ENCODE results near the gene GRK1.

The GRK1 gene

GRCh38 chr13:113628291-113629270, 38.4 kb upstream of the GRK1 start:
- no peak for DNase-seq (ENCODE audit: low read depth, low spot score)
- H3K4me3 ChIP-seq (ENCODE audit: insufficient read length, low read depth): no peak overlapping the region
- no peaks in the 10 kb centered on the region for H3K4me1 ChIP-seq (ENCODE audit: insufficient read depth, insufficient read length)
- H3K9ac ChIP-seq (ENCODE audit: insufficient read length, low read depth): no peak overlapping the region
- H3K27me3 ChIP-seq (ENCODE audit: insufficient read depth, insufficient read length): no peaks in the 10 kb centered on the region
- peaks cover 80% of the 10 kb centered on the region for H3K36me3 ChIP-seq (ENCODE audit: insufficient read depth, insufficient read length, low read length)
- no peak for TF ChIP-seq SUZ12 (IDR thresholded peaks at IDR 0.05; ENCODE audit: extremely low read depth, insufficient read depth, insufficient read length)
- TF ChIP-seq YY1 (IDR thresholded peaks at IDR 0.05; ENCODE audit: insufficient read depth, insufficient read length): no peak
- no peak for TF ChIP-seq ZNF274 (IDR thresholded peaks at IDR 0.05; ENCODE audit: low read depth, low read length)
- H3K9me3 ChIP-seq (ENCODE audit: insufficient read depth, low read length): no peaks in the 10 kb centered on the region

GRCh38 chr13:113629866-113630265, 37.2 kb upstream of the GRK1 start:
- H3K9ac ChIP-seq (ENCODE audit: insufficient read length, low read depth): no peak overlapping the region

GRCh38 chr13:113630296-113630695, 36.7 kb upstream of the GRK1 start:
- Histone ChIP-seq H3K9ac (ENCODE audit: insufficient read length, low read depth) (no peak overlapping the region), H3K4me3 (ENCODE audit: insufficient read length, low read depth) (no peak overlapping the region), H3K4me1 (ENCODE audit: insufficient read depth, insufficient read length) (no peaks in the 10 kb centered on the region), H3K27me3 (ENCODE audit: insufficient read depth, insufficient read length) (no peaks in the 10 kb centered on the region), H3K36me3 (ENCODE audit: insufficient read depth, insufficient read length, low read length) (peaks cover 82% of the 10 kb centered on the region), H3K9me3 (ENCODE audit: insufficient read depth, low read length) (no peaks in the 10 kb centered on the region)
- no peak for TF ChIP-seq ZNF274 (IDR thresholded peaks at IDR 0.05; ENCODE audit: low read depth, low read length)
- no peak for TF ChIP-seq YY1 (IDR thresholded peaks at IDR 0.05; ENCODE audit: insufficient read depth, insufficient read length)
- no peak for TF ChIP-seq SUZ12 (IDR thresholded peaks at IDR 0.05; ENCODE audit: extremely low read depth, insufficient read depth, insufficient read length)
- DNase-seq (ENCODE audit: low read depth, low spot score): no peak

More at GRCh38 chr13:113629866-113630265, 37.2 kb upstream of the GRK1 start:
- Histone ChIP-seq H3K9me3 (ENCODE audit: insufficient read depth, low read length) (no peaks in the 10 kb centered on the region), H3K4me3 (ENCODE audit: insufficient read length, low read depth) (no peak overlapping the region), H3K36me3 (ENCODE audit: insufficient read depth, insufficient read length, low read length) (peaks cover 82% of the 10 kb centered on the region), H3K4me1 (ENCODE audit: insufficient read depth, insufficient read length) (no peaks in the 10 kb centered on the region), H3K27me3 (ENCODE audit: insufficient read depth, insufficient read length) (no peaks in the 10 kb centered on the region)
- no peak for DNase-seq (ENCODE audit: low read depth, low spot score)
- TF ChIP-seq YY1 (IDR thresholded peaks at IDR 0.05; ENCODE audit: insufficient read depth, insufficient read length) (no peak), ZNF274 (IDR thresholded peaks at IDR 0.05; ENCODE audit: low read depth, low read length) (no peak), SUZ12 (IDR thresholded peaks at IDR 0.05; ENCODE audit: extremely low read depth, insufficient read depth, insufficient read length) (no peak)

- H3K9me3 ChIP-seq (ENCODE audit: insufficient read depth, low read length): no peaks in the 10 kb centered on the region
- H3K27me3 ChIP-seq (ENCODE audit: insufficient read depth, insufficient read length): no peaks in the 10 kb centered on the region
- DNase-seq (ENCODE audit: low read depth, low spot score): no peak
- no peak overlapping the region for H3K4me3 ChIP-seq (ENCODE audit: insufficient read length, low read depth)
- TF ChIP-seq SUZ12 (IDR thresholded peaks at IDR 0.05; ENCODE audit: extremely low read depth, insufficient read depth, insufficient read length) (no peak), YY1 (IDR thresholded peaks at IDR 0.05; ENCODE audit: insufficient read depth, insufficient read length) (no peak), ZNF274 (IDR thresholded peaks at IDR 0.05; ENCODE audit: low read depth, low read length) (no peak)
- H3K9ac ChIP-seq (ENCODE audit: insufficient read length, low read depth): no peak overlapping the region
- H3K36me3 ChIP-seq (ENCODE audit: insufficient read depth, insufficient read length, low read length): peaks cover 83% of the 10 kb centered on the region
- no peaks in the 10 kb centered on the region for H3K4me1 ChIP-seq (ENCODE audit: insufficient read depth, insufficient read length)
Observed at GRCh38 chr13:113630804-113631203, 36.2 kb upstream of the GRK1 start.

- DNase-seq (ENCODE audit: low read depth, low spot score): no peak
- no peaks in the 10 kb centered on the region for H3K4me1 ChIP-seq (ENCODE audit: insufficient read depth, insufficient read length)
- H3K36me3 ChIP-seq (ENCODE audit: insufficient read depth, insufficient read length, low read length): peaks cover 87% of the 10 kb centered on the region
- H3K9ac ChIP-seq (ENCODE audit: insufficient read length, low read depth): no peak overlapping the region
- no peak overlapping the region for H3K4me3 ChIP-seq (ENCODE audit: insufficient read length, low read depth)
- TF ChIP-seq SUZ12 (IDR thresholded peaks at IDR 0.05; ENCODE audit: extremely low read depth, insufficient read depth, insufficient read length) (no peak), YY1 (IDR thresholded peaks at IDR 0.05; ENCODE audit: insufficient read depth, insufficient read length) (no peak), ZNF274 (IDR thresholded peaks at IDR 0.05; ENCODE audit: low read depth, low read length) (no peak)
- no peaks in the 10 kb centered on the region for H3K9me3 ChIP-seq (ENCODE audit: insufficient read depth, low read length)
- H3K27me3 ChIP-seq (ENCODE audit: insufficient read depth, insufficient read length): no peaks in the 10 kb centered on the region
Observed at GRCh38 chr13:113631341-113632095, 35.5 kb upstream of the GRK1 start.

GRCh38 chr13:113632706-113633484, 34.1 kb upstream of the GRK1 start:
- Histone ChIP-seq H3K36me3 (ENCODE audit: insufficient read depth, insufficient read length, low read length) (peaks cover 90% of the 10 kb centered on the region), H3K4me1 (ENCODE audit: insufficient read depth, insufficient read length) (no peaks in the 10 kb centered on the region)
- TF ChIP-seq SUZ12 (IDR thresholded peaks at IDR 0.05; ENCODE audit: extremely low read depth, insufficient read depth, insufficient read length): no peak
- TF ChIP-seq ZNF274 (IDR thresholded peaks at IDR 0.05; ENCODE audit: low read depth, low read length): no peak
- no peak for TF ChIP-seq YY1 (IDR thresholded peaks at IDR 0.05; ENCODE audit: insufficient read depth, insufficient read length)

More at GRCh38 chr13:113632706-113633484, 34.1 kb upstream of the GRK1 start:
- Histone ChIP-seq H3K27me3 (ENCODE audit: insufficient read depth, insufficient read length) (no peaks in the 10 kb centered on the region), H3K4me3 (ENCODE audit: insufficient read length, low read depth) (no peak overlapping the region), H3K9ac (ENCODE audit: insufficient read length, low read depth) (no peak overlapping the region), H3K9me3 (ENCODE audit: insufficient read depth, low read length) (no peaks in the 10 kb centered on the region)
- DNase-seq (ENCODE audit: low read depth, low spot score): no peak
